Suprapubic skin (tissue), 4 donors: Measurements from ENCODE around the gene BMP2K.

Experiments
- CTCF ChIP-seq, 2 donors: fragments of 200-600 bp in 1 of 2; fragments of 450-650 bp in 1 of 2; sonication (generic) in 1 of 2; IDR thresholded peaks; one replicate each; pipeline ENCODE4 v1.5.1; 2016 to 2019; ENCODE audit warnings: antibody characterized with exemption in 2 of 2, mild to moderate bottlenecking in 1 of 2, moderate library complexity in 1 of 2
- EP300 ChIP-seq: sonication (generic); formaldehyde crosslinking; IDR thresholded peaks from one replicate; pipeline ENCODE4 v1.6.1; 2017; ENCODE audit warnings: antibody characterized with exemption
- POLR2AphosphoS5 ChIP-seq, 3 donors: sonication (generic); formaldehyde crosslinking; IDR thresholded peaks; one replicate each; pipeline ENCODE4 v1.6.1; 2017; ENCODE audit warnings: antibody characterized with exemption in 3 of 3

DNA sequence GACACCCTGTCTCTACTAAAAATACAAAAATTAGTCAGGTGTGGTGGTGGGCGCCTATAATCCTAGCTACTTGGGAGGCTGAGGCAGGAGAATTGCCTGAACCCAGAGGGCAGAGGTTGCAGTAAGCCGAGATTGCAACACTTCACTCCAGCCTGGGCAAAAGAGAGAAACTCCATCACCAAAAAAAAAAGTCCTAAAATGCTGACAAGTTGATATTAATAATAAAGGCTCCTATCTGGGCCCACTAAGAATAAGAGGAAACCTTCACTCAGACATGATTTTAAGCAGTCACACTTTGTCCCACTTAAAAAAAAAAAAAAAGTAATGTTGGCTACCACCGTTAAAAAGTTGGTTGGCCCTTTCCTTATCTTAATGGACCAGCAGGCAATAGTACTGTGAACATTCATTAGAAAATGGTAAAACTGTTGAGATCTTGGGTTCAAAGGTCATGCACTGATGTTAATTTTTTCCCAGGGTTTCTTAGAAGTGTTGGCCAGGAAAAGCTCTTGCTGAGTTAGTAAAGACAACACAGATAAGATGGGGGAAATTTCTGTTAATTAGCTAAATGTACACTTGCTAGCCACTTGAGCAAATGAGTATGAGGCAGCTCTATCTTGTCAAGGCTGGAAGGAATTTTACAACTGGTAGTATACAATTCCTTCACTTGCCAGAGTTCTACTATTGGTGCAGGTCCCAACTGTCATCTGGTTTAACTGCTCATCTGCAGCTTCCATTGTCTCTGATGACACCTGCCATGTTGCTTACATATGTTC lies 43.6 kb upstream of the BMP2K start:
- TF ChIP-seq EP300 (no peak), CTCF (IDR thresholded peaks at IDR 0.05) (no peak), POLR2AphosphoS5 (IDR thresholded peaks at IDR 0.05) (no peak)
